GM12872 (cell line): ENCODE data around the gene MAP1LC3B2.

ENCODE experiments used
- TF ChIP-seq, protein P1 (sequence below): IDR thresholded peaks from 3 replicates; pipeline ENCODE4 v1.5.1; 2011; ENCODE audit warnings: low read depth, mild to moderate bottlenecking, low read length, moderate library complexity; ENCODE audit not compliant: insufficient read depth

MAP1LC3B2 gene

DNA sequence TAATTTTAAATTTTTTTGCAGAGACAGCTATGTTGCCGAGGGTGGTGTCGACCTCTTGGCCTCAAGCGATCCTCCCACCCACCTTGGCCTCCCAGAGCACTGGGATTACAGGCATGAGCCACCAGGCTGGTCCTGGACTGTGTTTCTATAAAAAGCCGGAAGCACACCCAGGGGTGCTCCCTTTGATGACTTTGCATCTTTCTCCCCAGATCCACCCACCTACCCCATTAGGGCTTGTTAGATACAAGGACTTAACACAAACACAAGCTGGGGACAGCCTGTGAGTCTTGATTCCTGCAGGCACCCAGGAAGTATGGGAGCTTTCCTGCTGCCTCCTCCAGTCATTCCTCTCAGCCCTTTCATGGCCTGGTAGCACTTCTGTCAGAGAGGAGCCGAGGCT lies 67.0 kb downstream of the MAP1LC3B2 start:
- TF ChIP-seq, protein P1, sequence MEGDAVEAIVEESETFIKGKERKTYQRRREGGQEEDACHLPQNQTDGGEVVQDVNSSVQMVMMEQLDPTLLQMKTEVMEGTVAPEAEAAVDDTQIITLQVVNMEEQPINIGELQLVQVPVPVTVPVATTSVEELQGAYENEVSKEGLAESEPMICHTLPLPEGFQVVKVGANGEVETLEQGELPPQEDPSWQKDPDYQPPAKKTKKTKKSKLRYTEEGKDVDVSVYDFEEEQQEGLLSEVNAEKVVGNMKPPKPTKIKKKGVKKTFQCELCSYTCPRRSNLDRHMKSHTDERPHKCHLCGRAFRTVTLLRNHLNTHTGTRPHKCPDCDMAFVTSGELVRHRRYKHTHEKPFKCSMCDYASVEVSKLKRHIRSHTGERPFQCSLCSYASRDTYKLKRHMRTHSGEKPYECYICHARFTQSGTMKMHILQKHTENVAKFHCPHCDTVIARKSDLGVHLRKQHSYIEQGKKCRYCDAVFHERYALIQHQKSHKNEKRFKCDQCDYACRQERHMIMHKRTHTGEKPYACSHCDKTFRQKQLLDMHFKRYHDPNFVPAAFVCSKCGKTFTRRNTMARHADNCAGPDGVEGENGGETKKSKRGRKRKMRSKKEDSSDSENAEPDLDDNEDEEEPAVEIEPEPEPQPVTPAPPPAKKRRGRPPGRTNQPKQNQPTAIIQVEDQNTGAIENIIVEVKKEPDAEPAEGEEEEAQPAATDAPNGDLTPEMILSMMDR, result no peak
